H9 (cell line): ENCODE measurements around the gene FCRL2. TPM values are rescaled to one million over a fixed set of nuclear protein-coding genes. Genes with fewer than 3 reads are reported as not detected.

Experiments used
- DNase-seq: peaks from one replicate; pipeline ENCODE4 v3.0.0-alpha.2; 2017
- H2AFZ ChIP-seq: one replicate; pipeline ENCODE4 v1.6.1; 2013; ENCODE audit warnings: mild to moderate bottlenecking, low read length, control low read depth, moderate library complexity
- H2AK5ac ChIP-seq: 2 replicates; pipeline ENCODE4 v1.6.1; 2013; ENCODE audit warnings: low read length, control low read depth, mixed read lengths; ENCODE audit not compliant: insufficient read length
- H2BK120ac ChIP-seq: one replicate; pipeline ENCODE4 v1.6.1; 2013; ENCODE audit warnings: low read depth, mild to moderate bottlenecking, low read length, control low read depth, inconsistent platforms; ENCODE audit not compliant: poor library complexity, severe bottlenecking
- H2BK12ac ChIP-seq: 2 replicates; pipeline ENCODE4 v1.6.1; 2013; ENCODE audit warnings: low read length, control low read depth, mixed read lengths, low read depth; ENCODE audit not compliant: insufficient read length
- H2BK15ac ChIP-seq: 2 replicates; pipeline ENCODE4 v1.6.1; 2013; ENCODE audit warnings: low read depth, low read length, control low read depth
- H2BK20ac ChIP-seq: one replicate; pipeline ENCODE4 v1.6.1; 2013; ENCODE audit warnings: low read depth, mild to moderate bottlenecking, low read length, control low read depth, inconsistent platforms; ENCODE audit not compliant: poor library complexity, severe bottlenecking
- H2BK5ac ChIP-seq: 2 replicates; pipeline ENCODE4 v1.6.1; 2013; ENCODE audit warnings: low read length, control low read depth, mixed read lengths; ENCODE audit not compliant: insufficient read length
- H3K14ac ChIP-seq: 2 replicates; pipeline ENCODE4 v1.6.1; 2013; ENCODE audit warnings: low read length, control low read depth; ENCODE audit not compliant: insufficient read depth
- H3K18ac ChIP-seq: 2 replicates; pipeline ENCODE4 v1.6.1; 2013; ENCODE audit warnings: low read depth, mild to moderate bottlenecking, mixed read lengths, low read length, control low read depth; ENCODE audit not compliant: insufficient read length
- H3K23ac ChIP-seq: 2 replicates; pipeline ENCODE4 v1.6.1; 2013; ENCODE audit warnings: low read length, control low read depth, mixed read lengths, low read depth; ENCODE audit not compliant: insufficient read length
- H3K23me2 ChIP-seq: 2 replicates; pipeline ENCODE4 v1.6.1; 2013; ENCODE audit warnings: low read depth, mild to moderate bottlenecking, mixed read lengths, low read length, control low read depth; ENCODE audit not compliant: insufficient read length, poor library complexity, severe bottlenecking
- H3K27ac ChIP-seq: 2 replicates; pipeline ENCODE4 v1.5.1; 2013; ENCODE audit warnings: low read length, control low read depth, mixed read lengths, low read depth; ENCODE audit not compliant: insufficient read length
- H3K27me3 ChIP-seq: 2 replicates; pipeline ENCODE4 v1.6.1; 2013; ENCODE audit warnings: low read length, control low read depth, inconsistent platforms; ENCODE audit not compliant: insufficient read depth
- H3K4ac ChIP-seq: 2 replicates; pipeline ENCODE4 v1.6.1; 2013; ENCODE audit warnings: low read depth, mild to moderate bottlenecking, control low read depth, inconsistent platforms, low read length, moderate library complexity
- H3K4me1 ChIP-seq: 2 replicates; pipeline ENCODE4 v1.6.1; 2013; ENCODE audit warnings: low read length, control low read depth, inconsistent platforms; ENCODE audit not compliant: insufficient read depth
- H3K4me2 ChIP-seq: 2 replicates; pipeline ENCODE4 v1.6.1; 2013; ENCODE audit warnings: low read length, control low read depth, mixed read lengths; ENCODE audit not compliant: insufficient read length, insufficient read depth
- H3K56ac ChIP-seq: 2 replicates; pipeline ENCODE4 v1.6.1; 2013; ENCODE audit warnings: low read depth, mild to moderate bottlenecking, mixed read lengths, low read length, control low read depth; ENCODE audit not compliant: insufficient read length
- H3K79me1 ChIP-seq: 2 replicates; pipeline ENCODE4 v1.6.1; 2013; ENCODE audit warnings: low read depth, mild to moderate bottlenecking, moderate library complexity, low read length, control low read depth, inconsistent platforms; ENCODE audit not compliant: insufficient read depth, poor library complexity, severe bottlenecking
- H3K79me2 ChIP-seq: 2 replicates; pipeline ENCODE4 v1.6.1; 2013; ENCODE audit warnings: low read length, control low read depth, inconsistent platforms; ENCODE audit not compliant: insufficient read depth
- H3K9ac ChIP-seq: 2 replicates; pipeline ENCODE4 v1.6.1; 2013; ENCODE audit warnings: low read length, control low read depth, mixed read lengths; ENCODE audit not compliant: insufficient read length; ENCODE audit errors: extremely low read depth
- H3K9me3 ChIP-seq: one replicate; pipeline ENCODE4 v1.6.1; 2013; ENCODE audit warnings: low read depth, low read length, inconsistent platforms; ENCODE audit not compliant: control insufficient read depth
- H3T11ph ChIP-seq: one replicate; pipeline ENCODE4 v1.6.1; 2013; ENCODE audit warnings: mild to moderate bottlenecking, low read length, control low read depth, inconsistent platforms
- H4K20me1 ChIP-seq: one replicate; pipeline ENCODE4 v1.6.1; 2013; ENCODE audit not compliant: control insufficient read depth, insufficient read length, insufficient read depth
- H4K5ac ChIP-seq: 2 replicates; pipeline ENCODE4 v1.6.1; 2013; ENCODE audit warnings: low read depth, mild to moderate bottlenecking, mixed read lengths, low read length, control low read depth; ENCODE audit not compliant: insufficient read length
- H4K8ac ChIP-seq: replicated peaks from 2 replicates; pipeline ENCODE4 v1.6.1; 2013; ENCODE audit warnings: low read length, control low read depth, mixed read lengths, low read depth; ENCODE audit not compliant: insufficient read length
- H4K91ac ChIP-seq: 2 replicates; pipeline ENCODE4 v1.6.1; 2013; ENCODE audit warnings: low read depth, mild to moderate bottlenecking, moderate library complexity, mixed read lengths, low read length, control low read depth; ENCODE audit not compliant: insufficient read length
- H3K27ac Mint-ChIP-seq, 3 experiments: 2 replicates in 2 of 3; 3 replicates in 1 of 3; pipeline ENCODE4 v1.8.0; 2020 to 2021; ENCODE audit warnings: mixed read lengths in 3 of 3, mild to moderate bottlenecking in 1 of 3, moderate library complexity in 1 of 3
- H3K27me3 Mint-ChIP-seq: 2 replicates; pipeline ENCODE4 v1.8.0; 2021; ENCODE audit warnings: low read depth, mild to moderate bottlenecking, moderate library complexity, mixed read lengths
- H3K36me3 Mint-ChIP-seq, 3 experiments: 2 replicates in 2 of 3; 3 replicates in 1 of 3; pipeline ENCODE4 v1.8.0; 2020 to 2021; ENCODE audit warnings: low read depth in 3 of 3, mixed read lengths in 3 of 3; ENCODE audit not compliant: insufficient read depth in 1 of 3
- H3K4me1 Mint-ChIP-seq, 2 experiments: 2 replicates each; pipeline ENCODE4 v1.8.0; 2020; ENCODE audit warnings: mixed read lengths in 2 of 2
- H3K4me3 Mint-ChIP-seq, 2 experiments: 2 replicates in 1 of 2; 3 replicates in 1 of 2; pipeline ENCODE4 v1.8.0; 2020 to 2021; ENCODE audit warnings: mild to moderate bottlenecking in 2 of 2, mixed read lengths in 2 of 2, moderate library complexity in 1 of 2
- H3K9me3 Mint-ChIP-seq, 2 experiments: 2 replicates in 1 of 2; 3 replicates in 1 of 2; pipeline ENCODE4 v1.8.0; 2020; ENCODE audit warnings: mild to moderate bottlenecking in 2 of 2, mixed read lengths in 2 of 2, moderate library complexity in 1 of 2
- CTCF ChIP-seq: fragments of 200-600 bp; sonication (generic); conservative IDR thresholded peaks from 3 replicates; pipeline ENCODE4 v1.8.0; 2021; ENCODE audit warnings: antibody characterized with exemption, mild to moderate bottlenecking
- WGBS: extraction: QIAGEN DNeasy Blood & Tissue Kit; methylation state at CpG from one replicate; pipeline ENCODE4 v1.1.7; 2013; ENCODE audit warnings: missing lambda C conversion rate, low lambda C conversion rate, mixed read lengths; ENCODE audit not compliant: insufficient read length; ENCODE audit errors: extremely low coverage; 5-methylcytosine and 5-hydroxymethylcytosine counted together
- total RNA-seq: library from RNA; stranded (reverse); gene quantifications from 2 replicates; pipeline ENCODE4 v1.2.1, GENCODE V29; 2021

The FCRL2 gene
- total RNA-seq, 1 experiment from 2014 or later = not detected

DNA sequence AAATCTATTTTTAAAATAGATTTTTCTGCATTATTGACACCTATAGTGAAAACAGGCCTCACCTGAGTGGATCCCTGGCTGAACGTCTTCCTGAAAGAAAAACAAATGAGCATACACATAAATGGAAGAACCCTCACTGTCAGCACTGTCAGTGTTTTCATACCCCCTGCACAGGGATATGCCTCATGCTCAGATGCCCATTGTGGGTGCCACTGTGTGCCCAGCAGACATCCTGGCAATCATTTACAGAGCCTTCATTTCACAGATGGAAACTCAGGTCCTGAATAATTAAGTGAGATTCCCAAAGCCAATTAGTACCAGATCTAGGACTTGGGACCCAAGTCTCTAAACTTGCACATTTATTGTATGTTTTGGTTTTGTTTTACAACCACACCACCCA is 23.1 kb upstream of the FCRL2 start:
- no peak for TF ChIP-seq CTCF
- no peaks in the 10 kb centered on the region for H3K4me1 ChIP-seq
- no peak overlapping the region for H3K4me2 ChIP-seq
- H3K27me3 ChIP-seq = no peaks in the 10 kb centered on the region
- Mint-ChIP-seq H3K27ac (no peak overlapping the region), H3K36me3 (no peaks in the 10 kb centered on the region), H3K4me3 (no peak overlapping the region), H3K9me3 (no peaks in the 10 kb centered on the region; a peak in 1 of 5 replicates), H3K4me1 (no peaks in the 10 kb centered on the region), H3K27me3 (peaks cover 1% of the 10 kb centered on the region)
- no peak overlapping the region for H2BK15ac ChIP-seq
- no peak overlapping the region for H4K8ac ChIP-seq
- no peak overlapping the region for H3K23ac ChIP-seq
- H3K9ac ChIP-seq = no peak overlapping the region
- H4K20me1 ChIP-seq = no peaks in the 10 kb centered on the region
- no peak overlapping the region for H4K91ac ChIP-seq
- DNase-seq = no peak
- no peak overlapping the region for H4K5ac ChIP-seq
- no peaks in the 10 kb centered on the region for H3K79me1 ChIP-seq
- no peak overlapping the region for H2BK120ac ChIP-seq
- no peak overlapping the region for H2BK5ac ChIP-seq
- no peak overlapping the region for H3T11ph ChIP-seq
- no peak overlapping the region for H2BK20ac ChIP-seq
- no peak overlapping the region for H3K56ac ChIP-seq
- no peak overlapping the region for H3K27ac ChIP-seq
- H3K18ac ChIP-seq = no peak overlapping the region
- no peak overlapping the region for H2BK12ac ChIP-seq
- no peak overlapping the region for H3K4ac ChIP-seq
- H2AK5ac ChIP-seq = no peak overlapping the region
- no peaks in the 10 kb centered on the region for H3K23me2 ChIP-seq
- no CpG with 5 or more reads among the region's 1 CpG for WGBS
- H3K14ac ChIP-seq = no peak overlapping the region
- no peaks in the 10 kb centered on the region for H3K79me2 ChIP-seq
- H2AFZ ChIP-seq = no peak overlapping the region
- H3K9me3 ChIP-seq = no peaks in the 10 kb centered on the region
